Psoas muscle (tissue), 8 donors: Measurements from ENCODE around the gene CDH4. TPM values are rescaled to one million over a fixed set of nuclear protein-coding genes. Genes with fewer than 3 reads are reported as not detected.

ENCODE experiments used
- ATAC-seq, 4 donors: fragments of 200-7000 bp; cut with Tn5 transposase; one replicate each; pipeline ENCODE4 v1.9.1; 2020; ENCODE audit warnings: moderate library complexity in 3 of 4, mild to moderate bottlenecking in 2 of 4
- DNase-seq, 2 donors: peaks; one replicate each; pipeline ENCODE4 v3.0.0-alpha.2; 2020
- H3K27ac ChIP-seq: fragments of 200-600 bp; one replicate; pipeline ENCODE4 v1.8.0; 2022
- H3K27me3 ChIP-seq, 3 donors: fragments of 200-600 bp in 1 of 3; one replicate each; pipeline versions ENCODE4 v1.6.1 to v1.8.0; 2013 to 2022; ENCODE audit warnings: low read length in 2 of 3, mild to moderate bottlenecking in 2 of 3, moderate library complexity in 1 of 3; ENCODE audit not compliant: insufficient read depth in 3 of 3
- H3K36me3 ChIP-seq, 2 donors: fragments of 200-600 bp in 1 of 2; one replicate each; pipeline versions ENCODE4 v1.6.1 to v1.8.0; 2013 to 2022; ENCODE audit warnings: low read depth in 1 of 2, mild to moderate bottlenecking in 1 of 2, moderate library complexity in 1 of 2; ENCODE audit not compliant: insufficient read depth in 1 of 2
- H3K4me1 ChIP-seq: fragments of 200-600 bp; one replicate; pipeline ENCODE4 v1.8.0; 2022
- H3K4me3 ChIP-seq: fragments of 200-600 bp; one replicate; pipeline ENCODE4 v1.8.0; 2022; ENCODE audit warnings: mild to moderate bottlenecking
- H3K9me3 ChIP-seq: fragments of 200-600 bp; one replicate; pipeline ENCODE4 v1.8.0; 2022
- CTCF ChIP-seq: fragments of 200-600 bp; IDR thresholded peaks from one replicate; pipeline ENCODE4 v1.8.0; 2022; ENCODE audit warnings: antibody characterized with exemption
- WGBS, 3 donors: extraction: QIAGEN DNeasy Blood & Tissue Kit; methylation state at CpG; one replicate each; pipeline versions ENCODE4 v1.1.6 to v1.1.7; 2013; 5-methylcytosine and 5-hydroxymethylcytosine counted together
- intact Hi-C, 2 donors: fragments of 100-400 bp; cut with DNase I; formaldehyde crosslinking; loops; one replicate each; pipeline versions ENCODE4 v1.11.0 to v1.14.2; 2022
- polyA plus RNA-seq, 3 donors: library from polyadenylated mRNA; stranded (reverse); fragments of 200-250 nt; gene quantifications; one replicate each; pipeline ENCODE4 v1.2.3, GENCODE V29; 2013
- total RNA-seq, 4 donors: library from RNA; stranded (reverse); fragmentation: NEBNext Ultra II Directional in 2 of 4; extraction: Animal tissue kit (Norgen Biotek cat#: 25700) in 2 of 4; gene quantifications; one replicate each; pipeline versions ENCODE4 v1.2.1 to v1.2.4, GENCODE V29; 2021 to 2023
- donor health status: healthy with polysubstance abuse.
- donor health status: DM: no; HTN: no; CAD: no; lungs with moderate emphysema.
- donor health status: Bipolar disorder and iron deficiency.
- donor health status: healthy.
- donor health status: DM: yes; HTN: yes; CAD: no.
- donor health status: DM: no; HTN: no; CAD: no.
- donor health status: DM: no; HTN: no; CAD: no.
- donor health status: DM: yes; HTN: yes; CAD: no.

Gene CDH4
- total and polyA plus RNA-seq, 7 donors, result 0.26 to 1.0 (median 0.34) TPM

- ATAC-seq (no peak), DNase-seq (no peak)
- H3K4me1 ChIP-seq, result no peaks in the 10 kb centered on the region
- intact Hi-C loops, result no loop called here
- 31 to 34% (median 34%) methylated on average over 35 to 36 of the region's 36 CpGs for WGBS, 3 donors
- H3K4me3 ChIP-seq, result no peak overlapping the region
- H3K27ac ChIP-seq, result no peak overlapping the region
- no peaks in the 10 kb centered on the region for H3K9me3 ChIP-seq
- no peak for TF ChIP-seq CTCF
- H3K36me3 ChIP-seq, result no peaks in the 10 kb centered on the region
- H3K27me3 ChIP-seq, result peaks cover 0 to 56% (median 21%) of the 10 kb centered on the region in 3 donors
Observed at GRCh38 chr20:61802721-61803311, 550.8 kb downstream of the CDH4 start.

GRCh38 chr20:61803416-61803914, 551.4 kb downstream of the CDH4 start:
- H3K36me3 ChIP-seq, result no peaks in the 10 kb centered on the region
- no peaks in the 10 kb centered on the region for H3K9me3 ChIP-seq
- peaks cover 0 to 56% (median 22%) of the 10 kb centered on the region in 3 donors for H3K27me3 ChIP-seq
- no peaks in the 10 kb centered on the region for H3K4me1 ChIP-seq
- no peak overlapping the region for H3K27ac ChIP-seq
- WGBS, 3 donors, result 4 to 9% (median 7%) methylated on average over 19 of the region's 19 CpGs
- H3K4me3 ChIP-seq, result no peak overlapping the region
- DNase-seq (no peak), ATAC-seq (no peak)
- TF ChIP-seq CTCF, result no peak
- intact Hi-C loops, result no loop called here

- Histone ChIP-seq H3K4me3 (no peak overlapping the region), H3K9me3 (no peaks in the 10 kb centered on the region), H3K27me3 (peaks cover 0 to 56% (median 24%) of the 10 kb centered on the region in 3 donors), H3K36me3 (no peaks in the 10 kb centered on the region), H3K27ac (no peak overlapping the region), H3K4me1 (no peaks in the 10 kb centered on the region)
- no peak for ATAC-seq
- 32 to 42% (median 39%) methylated on average over 27 of the region's 27 CpGs for WGBS, 3 donors
- peak in 1 of 2 donors; percentile 48 for DNase-seq
- TF ChIP-seq CTCF, result no peak
- intact Hi-C loops, result no loop called here
Observed at GRCh38 chr20:61803915-61804751, 552.1 kb downstream of the CDH4 start.

- ATAC-seq, result no peak
- no peak for DNase-seq
- H3K4me1 ChIP-seq, result no peaks in the 10 kb centered on the region
- H3K9me3 ChIP-seq, result no peaks in the 10 kb centered on the region
- H3K4me3 ChIP-seq, result no peak overlapping the region
- WGBS, 3 donors, result 87 to 89% (median 89%) methylated on average over 13 of the region's 13 CpGs
- TF ChIP-seq CTCF, result no peak
- H3K27ac ChIP-seq, result no peak overlapping the region
- intact Hi-C loops, result no loop called here
- peaks cover 0 to 52% (median 24%) of the 10 kb centered on the region in 3 donors for H3K27me3 ChIP-seq
- H3K36me3 ChIP-seq, result no peaks in the 10 kb centered on the region
Observed at GRCh38 chr20:61804752-61805295, 552.8 kb downstream of the CDH4 start.
